ENCODE results near the gene EVX2. TPM values are rescaled to one million over a fixed set of nuclear protein-coding genes. Genes with fewer than 3 reads are reported as not detected.
A peak's percentile ranks its signal among the peaks of the same experiment; 100 is the strongest.

The EVX2 gene
- total RNA-seq, 1 donor, result not detected

DNA sequence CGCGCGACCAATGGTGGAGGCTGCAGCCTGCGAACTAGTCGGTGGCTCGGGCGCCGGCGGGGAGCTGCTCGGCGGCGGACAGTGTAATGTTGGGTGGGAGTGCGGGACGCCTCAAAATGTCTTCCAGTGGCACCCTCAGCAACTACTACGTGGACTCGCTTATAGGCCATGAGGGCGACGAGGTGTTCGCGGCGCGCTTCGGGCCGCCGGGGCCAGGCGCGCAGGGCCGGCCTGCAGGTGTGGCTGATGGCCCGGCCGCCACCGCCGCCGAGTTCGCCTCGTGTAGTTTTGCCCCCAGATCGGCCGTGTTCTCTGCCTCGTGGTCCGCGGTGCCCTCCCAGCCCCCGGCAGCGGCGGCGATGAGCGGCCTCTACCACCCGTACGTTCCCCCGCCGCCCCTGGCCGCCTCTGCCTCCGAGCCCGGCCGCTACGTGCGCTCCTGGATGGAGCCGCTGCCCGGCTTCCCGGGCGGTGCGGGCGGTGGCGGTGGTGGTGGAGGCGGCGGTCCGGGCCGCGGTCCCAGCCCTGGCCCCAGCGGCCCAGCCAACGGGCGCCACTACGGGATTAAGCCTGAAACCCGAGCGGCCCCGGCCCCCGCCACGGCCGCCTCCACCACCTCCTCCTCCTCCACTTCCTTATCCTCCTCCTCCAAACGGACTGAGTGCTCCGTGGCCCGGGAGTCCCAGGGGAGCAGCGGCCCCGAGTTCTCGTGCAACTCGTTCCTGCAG is 39.1 kb upstream of the EVX2 start, which contains the start of gene HOXD9:
TSS of gene HOXD9 (plus strand) at position 37 of the 728 bp plus-strand sequence. CDS start at position 87, 50 bp downstream.
- peak in 1 of 3 donors; percentile 37 for DNase-seq (ENCODE audit: low read depth in 2 of 3, low spot score in 2 of 3)

DNA sequence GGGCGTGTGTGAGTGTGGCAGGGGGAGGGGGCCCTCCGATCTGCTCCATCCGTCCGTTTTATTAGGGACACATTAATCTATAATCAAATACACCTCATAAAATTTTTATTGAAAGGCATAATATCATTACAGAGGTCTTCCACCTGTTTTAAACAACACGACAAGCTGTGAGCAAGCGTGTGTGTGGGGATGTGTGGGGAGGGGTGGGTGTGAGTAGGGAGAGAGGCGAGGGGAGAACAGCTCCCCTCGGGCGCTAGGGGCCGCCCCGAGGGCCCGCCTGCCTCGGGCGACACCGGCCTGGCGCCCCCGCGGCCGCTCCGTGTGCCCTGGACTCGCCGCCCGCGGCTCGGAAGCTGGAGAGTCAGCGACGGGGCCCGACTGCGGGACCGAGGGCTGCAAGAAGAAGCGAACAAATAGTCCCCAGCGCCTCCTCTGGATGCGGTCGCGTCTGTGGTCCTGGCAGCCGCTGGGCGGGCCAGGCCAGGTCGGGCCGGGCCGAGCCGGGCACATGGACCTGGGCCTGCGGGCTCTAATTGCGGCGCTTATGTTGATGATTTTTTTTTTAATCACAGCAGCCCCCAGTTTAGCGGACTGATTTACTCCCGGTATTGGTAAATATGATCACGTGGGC is 38.4 kb upstream of the EVX2 start:
- DNase-seq (ENCODE audit: low read depth in 2 of 3, low spot score in 2 of 3), result no peak

DNA sequence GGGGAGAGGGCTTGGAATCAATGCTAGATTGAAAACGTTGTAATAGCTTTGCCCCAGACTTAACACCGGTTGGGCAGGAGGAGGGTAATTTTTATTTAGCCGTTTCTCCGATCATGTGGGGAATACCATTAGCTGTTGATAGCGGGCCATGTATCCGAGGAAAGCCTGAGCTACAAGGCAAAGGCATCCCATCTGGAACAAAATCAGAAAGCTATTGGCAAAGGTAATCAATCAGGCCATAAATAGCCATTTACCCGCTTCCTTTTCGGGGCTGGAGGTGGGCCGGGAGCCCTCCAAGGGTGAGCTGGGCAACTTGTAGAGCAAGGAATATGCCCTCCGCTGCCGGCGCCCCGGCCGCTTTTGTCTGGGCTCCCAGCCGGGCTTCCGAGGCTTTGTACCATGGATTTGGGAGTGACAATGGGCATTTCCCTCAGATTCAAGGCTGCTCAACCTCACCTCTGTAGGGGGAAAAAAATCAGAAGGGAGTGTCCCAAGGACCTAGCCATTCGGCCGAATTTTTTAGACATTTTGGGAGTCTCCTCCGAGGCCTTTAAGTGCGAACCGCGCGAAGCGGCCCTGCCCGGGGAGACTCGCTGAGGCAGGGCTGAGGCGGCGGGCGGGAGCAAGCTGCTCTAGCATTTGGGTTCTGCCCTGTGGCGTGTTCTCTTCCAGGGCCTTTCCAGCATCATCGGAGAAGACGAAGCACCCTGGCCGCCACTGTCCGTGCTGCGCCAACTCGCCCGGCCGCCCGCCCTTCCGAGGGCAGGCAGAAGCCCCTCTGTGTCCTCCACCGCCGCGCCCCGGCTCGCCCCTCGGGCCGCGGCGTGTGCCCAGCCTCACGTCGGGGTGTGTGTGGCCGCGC is 37.7 kb upstream of the EVX2 start:
- DNase-seq (ENCODE audit: low read depth in 2 of 3, low spot score in 2 of 3), result no peak

DNA sequence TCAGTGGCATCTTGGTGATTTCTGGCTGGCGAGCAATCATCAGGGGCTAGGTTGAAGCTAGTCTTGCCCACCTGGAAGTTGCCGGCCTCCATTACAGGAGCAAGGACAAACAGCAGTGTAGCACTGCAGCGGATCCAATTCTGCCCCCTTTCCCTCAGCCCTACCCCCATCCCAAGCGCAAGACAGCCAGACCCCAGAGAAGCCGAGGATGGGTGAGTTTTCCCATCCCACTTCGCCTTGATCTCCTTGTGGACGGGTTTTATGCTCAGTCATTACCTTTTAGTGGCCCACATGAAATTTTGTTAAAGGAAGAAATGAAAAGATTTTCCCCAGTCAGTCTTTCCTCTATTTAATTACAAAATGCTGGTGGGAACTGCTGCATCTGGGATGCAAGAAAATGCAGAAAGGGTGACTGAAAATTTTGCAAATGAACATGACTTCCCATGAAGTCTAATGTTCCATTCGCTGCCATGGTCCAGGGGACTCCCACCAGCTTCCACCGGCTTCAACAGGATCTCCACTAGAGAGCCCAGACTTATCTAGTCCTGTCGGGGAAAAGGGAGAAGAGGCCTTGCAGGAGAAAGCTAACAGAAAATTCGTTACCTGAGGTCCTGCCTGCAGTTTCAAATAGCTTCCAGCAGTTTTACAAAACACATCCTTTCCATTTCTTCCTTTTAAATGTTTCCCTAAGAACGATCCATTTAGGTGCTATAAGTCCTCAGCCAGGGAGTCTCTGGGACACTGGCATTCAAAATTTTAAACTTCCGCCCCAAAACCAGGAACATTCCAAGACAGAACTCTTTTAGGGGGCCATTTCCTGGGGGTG is 36.8 kb upstream of the EVX2 start:
- DNase-seq (ENCODE audit: low read depth in 2 of 3, low spot score in 2 of 3), result no peak

DNA sequence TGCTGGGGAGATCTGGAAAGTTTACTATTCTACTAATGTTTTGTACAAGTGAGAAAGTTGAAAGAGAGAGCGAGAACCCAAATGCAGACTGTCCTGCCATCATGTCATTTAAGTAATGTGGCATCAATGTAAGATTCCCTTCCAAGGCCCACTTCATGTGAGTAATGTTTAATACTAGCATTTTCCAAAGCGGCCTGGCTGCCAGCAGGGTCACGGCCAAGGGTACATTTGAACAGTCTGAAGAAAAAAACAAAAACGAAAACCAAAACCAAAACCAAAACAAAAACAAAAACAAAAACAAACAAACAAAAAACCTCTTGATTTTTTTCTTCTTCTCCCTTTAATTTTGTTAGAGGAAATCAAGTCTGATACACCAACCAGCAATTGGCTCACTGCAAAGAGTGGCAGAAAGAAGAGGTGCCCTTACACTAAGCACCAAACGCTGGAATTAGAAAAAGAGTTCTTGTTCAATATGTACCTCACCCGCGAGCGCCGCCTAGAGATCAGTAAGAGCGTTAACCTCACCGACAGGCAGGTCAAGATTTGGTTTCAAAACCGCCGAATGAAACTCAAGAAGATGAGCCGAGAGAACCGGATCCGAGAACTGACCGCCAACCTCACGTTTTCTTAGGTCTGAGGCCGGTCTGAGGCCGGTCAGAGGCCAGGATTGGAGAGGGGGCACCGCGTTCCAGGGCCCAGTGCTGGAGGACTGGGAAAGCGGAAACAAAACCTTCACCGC is 35.0 kb upstream of the EVX2 start:
- peak in 2 of 3 donors; percentile 56 to 72 for DNase-seq (ENCODE audit: low read depth in 2 of 3, low spot score in 2 of 3)

DNA sequence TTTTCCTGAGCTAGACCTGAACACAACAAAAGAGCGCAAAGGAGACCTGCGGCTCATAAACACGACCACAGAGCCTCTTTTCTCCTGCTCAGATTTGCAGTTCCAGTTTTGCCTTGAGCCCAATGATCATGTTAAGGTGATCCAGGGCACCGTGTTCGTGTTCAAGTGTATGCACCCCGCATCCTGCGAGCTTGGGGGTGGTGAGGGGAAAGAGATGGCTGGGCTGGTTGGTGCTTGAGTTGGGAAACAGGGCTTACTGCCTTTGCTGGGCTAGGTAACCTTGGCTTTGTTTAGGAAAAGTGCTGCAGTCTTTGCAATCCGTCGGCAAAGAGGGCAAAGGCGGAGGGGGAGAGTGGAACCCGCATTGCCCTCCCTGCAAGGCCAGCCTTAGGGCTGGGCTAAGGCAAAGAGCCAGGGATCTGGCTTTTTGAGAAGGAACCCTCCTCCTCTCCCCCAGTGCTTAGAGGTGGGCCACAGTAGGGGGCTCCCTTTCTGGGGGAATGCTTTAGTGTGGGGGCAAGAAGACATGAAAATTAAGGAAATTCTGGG is 34.1 kb upstream of the EVX2 start:
- DNase-seq (ENCODE audit: low read depth in 2 of 3, low spot score in 2 of 3), result no peak

DNA sequence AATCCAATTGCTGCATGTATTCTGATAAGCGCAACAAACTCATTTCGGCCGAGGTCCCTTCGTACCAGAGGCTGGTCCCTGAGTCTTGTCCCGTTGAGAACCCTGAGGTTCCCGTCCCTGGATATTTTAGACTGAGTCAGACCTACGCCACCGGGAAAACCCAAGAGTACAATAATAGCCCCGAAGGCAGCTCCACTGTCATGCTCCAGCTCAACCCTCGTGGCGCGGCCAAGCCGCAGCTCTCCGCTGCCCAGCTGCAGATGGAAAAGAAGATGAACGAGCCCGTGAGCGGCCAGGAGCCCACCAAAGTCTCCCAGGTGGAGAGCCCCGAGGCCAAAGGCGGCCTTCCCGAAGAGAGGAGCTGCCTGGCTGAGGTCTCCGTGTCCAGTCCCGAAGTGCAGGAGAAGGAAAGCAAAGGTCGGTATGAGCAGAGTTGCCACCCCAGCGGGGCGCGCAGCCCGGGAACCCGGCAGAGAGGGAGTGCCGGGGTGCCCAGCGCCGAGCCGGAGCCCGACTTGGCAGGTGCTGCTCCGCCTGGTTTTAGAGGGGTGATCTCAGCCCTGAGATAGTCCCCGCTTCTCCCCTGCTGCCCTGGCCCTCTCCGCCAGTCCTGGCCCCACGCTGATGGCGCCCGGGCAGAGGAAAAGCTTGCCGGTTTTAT is 33.5 kb upstream of the EVX2 start:
- no peak for DNase-seq (ENCODE audit: low read depth in 2 of 3, low spot score in 2 of 3)

DNA sequence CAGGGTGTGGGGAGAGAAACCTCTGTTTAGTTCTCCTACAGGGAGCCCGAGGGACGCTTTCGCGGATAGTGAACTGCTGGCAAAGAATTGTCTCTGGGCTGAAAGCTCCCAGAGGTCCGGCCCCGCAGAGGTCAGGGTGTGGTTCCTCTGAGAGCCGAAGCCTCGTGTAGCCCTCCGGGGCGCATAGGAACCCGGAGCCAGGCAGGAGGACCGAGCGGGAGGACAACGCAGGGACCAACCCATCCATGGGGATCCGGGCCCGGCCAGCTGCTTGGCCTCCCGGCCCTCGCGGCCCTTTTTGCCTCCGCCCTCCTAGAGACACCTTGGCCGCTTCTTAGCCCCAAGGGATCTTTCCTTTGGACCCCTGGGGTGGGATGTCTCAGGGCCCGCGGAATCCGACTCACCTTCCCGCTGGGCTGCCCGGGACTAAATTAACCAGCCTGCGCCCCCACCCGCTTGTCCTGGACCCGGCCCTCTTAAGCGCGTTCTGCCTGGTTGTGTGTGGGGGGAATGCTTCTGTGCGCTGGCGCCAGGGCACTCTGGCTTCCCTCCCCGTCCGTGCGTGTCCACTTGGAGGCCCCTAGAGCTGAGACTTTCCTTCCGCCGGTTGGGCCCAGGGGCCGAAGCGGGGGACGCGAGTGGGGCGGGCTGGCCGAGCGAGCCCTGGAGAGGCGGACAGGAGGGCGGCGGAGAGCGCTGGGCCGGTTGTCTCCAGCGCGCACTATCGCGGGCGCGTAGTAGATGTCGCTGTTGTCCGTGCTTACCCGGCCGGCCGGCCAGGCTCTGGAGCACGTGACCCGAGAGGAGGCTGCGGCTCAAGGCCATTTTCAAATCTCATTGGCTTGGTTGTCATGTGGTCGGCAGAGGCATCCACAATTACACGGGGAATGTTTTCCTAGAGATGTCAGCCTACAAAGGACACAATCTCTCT is 32.4 kb upstream of the EVX2 start, which contains the start of gene HOXD10:
TSS of gene HOXD10 (plus strand) at position 896 of the 931 bp plus-strand sequence. CDS start 56 bp downstream, outside the sequence.
- no peak for DNase-seq (ENCODE audit: low read depth in 2 of 3, low spot score in 2 of 3)

DNA sequence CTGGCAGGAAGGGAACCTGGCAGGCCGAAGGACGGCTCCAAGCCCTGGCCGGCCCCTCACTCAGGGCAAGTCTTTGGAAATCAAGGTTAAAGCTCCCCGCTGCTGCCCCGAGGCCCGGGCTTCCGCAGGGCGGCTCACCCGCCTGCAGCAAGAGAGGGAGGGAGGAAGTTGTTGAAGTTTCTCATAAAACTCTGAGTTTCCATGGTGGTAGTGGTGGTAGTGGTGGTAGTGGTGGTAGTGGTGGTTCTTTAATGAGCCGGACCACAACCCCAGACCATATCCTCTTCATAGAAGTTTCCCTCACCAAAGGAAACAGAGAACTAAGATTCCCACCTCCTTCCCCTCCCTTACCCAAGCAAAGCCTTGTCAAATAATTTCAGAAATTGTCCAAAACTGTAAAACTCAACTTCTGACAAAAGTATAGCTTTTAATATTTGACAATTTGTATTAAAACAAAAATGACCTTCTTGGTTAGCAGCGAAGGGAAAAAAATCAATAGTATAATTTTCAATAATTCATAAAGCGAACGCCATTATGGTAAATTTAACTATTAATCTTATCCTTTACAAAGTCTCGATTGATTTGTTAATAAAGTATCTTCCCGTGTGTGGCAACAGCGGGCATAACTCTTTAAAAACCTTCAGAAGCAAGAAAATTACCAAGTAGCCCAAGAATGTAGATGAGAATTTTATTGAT is 31.3 kb upstream of the EVX2 start:
- DNase-seq (ENCODE audit: low read depth in 2 of 3, low spot score in 2 of 3), result no peak

DNA sequence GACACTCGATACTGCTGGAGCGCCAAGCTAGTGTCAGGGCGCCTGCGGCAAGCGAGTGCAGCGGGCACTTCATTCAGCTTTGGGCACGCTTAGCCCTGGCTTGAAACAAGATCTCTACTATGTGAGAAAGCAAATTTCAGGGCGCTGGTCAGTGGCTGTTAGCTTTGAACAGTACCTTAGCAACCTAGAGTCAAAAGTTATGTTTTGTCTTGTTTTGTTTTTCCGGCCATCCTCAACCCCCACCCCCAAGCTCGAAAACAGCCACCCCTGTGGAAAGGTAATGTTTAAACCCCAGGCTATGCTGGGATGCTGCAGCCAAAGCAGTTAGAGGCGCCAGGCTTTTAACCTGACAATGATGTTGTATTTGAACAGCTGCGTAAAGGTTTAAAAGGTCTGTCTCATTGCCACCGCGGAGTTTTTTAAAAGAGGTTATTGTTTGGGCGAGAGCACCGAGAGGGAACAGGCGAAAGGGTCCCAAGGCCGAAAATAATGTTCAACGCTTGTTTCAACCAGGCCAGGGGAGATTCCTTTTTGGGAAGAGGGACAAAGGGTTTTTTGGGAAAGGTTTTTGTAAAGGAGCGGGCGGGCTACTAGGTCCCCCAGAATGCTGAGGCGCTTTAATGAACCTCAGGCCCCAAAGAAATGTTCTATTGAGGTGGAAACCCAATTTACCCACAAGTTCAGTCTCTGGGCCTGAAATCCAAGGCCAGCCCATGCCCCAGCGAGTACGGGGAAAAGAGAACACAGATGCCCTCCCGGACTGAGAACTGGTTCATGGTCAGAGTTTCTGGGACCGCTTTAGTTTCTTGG is 30.6 kb upstream of the EVX2 start:
- no peak for DNase-seq (ENCODE audit: low read depth in 2 of 3, low spot score in 2 of 3)

DNA sequence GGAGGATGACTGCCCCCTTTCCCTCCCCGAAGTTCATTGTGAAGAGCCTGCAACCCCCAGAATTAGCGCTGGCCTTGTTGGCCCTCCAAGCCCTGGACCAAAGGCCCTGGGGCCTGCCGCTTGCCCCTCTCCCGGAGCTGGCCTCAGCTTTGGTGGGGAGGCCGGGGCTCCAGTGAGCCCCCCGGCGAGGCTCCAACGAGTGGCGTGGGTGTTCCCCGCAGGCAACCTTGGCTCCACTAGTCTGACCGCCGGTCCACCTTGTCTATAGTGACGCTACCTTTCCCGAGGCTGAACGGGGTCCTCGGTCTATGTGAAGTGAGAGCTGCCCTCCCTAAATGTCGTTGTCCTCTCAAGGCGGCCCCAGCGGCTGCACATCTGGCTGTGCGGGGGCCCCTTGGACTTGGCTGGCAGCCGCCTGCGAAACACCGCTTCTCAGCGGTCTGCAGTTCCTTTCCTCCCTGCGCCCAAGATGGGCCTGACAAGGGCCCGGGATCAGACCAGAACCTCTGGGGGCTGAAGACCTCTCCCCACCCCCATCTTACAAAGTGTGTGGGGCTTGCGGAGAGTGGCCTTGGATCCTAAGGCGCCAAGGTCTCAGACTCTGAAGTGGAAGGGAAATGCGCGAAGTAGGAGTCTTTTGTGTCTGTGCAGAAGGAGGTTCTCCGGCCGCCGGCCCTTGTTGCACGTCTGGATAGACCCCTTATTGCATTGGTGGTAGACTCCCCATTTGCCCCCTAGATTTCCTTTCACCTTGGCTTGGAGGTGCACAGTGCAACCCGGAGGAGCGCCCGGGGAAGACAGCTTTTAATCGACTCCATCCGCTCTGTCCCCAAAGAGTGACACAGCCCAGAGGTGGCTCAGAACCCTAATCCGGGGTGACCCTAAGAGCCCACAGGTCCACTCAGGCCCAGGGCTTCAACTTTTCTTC is 28.9 kb upstream of the EVX2 start:
- no peak for DNase-seq (ENCODE audit: low read depth in 2 of 3, low spot score in 2 of 3)

DNA sequence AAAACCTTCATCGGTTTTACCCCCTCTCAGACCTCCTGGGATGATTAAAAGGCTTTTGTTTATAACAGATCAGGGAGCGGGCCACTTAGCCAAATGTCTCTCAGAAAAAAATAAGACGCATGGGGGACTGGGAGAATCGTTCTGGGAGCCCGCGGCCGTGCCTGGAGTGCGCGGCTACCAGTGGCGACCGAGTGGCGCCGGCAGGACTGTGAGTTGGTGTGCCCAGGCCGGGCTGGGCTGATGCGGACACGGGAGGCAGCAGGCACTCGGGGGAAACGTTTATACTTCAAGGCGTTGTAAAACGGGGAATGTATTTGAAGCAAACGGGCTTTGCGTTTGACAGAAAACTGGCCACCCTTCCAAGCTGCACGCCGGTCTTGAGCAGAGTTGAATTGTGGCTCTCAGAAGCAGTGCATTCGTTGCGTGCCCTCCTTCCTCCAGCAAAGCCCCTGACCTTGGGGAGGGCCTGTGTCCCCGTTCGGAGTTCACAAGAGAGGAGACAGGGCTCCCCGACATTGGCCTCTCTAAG is 28.1 kb upstream of the EVX2 start:
- no peak for DNase-seq (ENCODE audit: low read depth in 2 of 3, low spot score in 2 of 3)

DNA sequence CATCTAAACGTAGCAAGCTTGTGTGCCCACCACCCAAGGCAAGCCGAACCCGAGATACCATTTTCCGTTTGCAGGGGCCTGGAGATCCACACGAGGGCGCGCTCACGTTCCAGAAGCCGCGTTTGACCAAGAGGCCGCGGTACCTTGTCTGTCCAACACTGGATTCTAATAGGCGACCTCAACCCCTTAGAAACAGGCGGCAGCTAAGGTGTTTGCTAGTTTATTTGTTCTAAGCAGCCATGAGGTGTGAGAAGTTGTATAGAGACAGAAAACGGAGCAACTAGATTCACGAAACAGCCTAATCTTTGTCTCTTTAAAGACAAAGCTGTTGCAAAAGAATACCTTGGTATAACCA is 27.5 kb upstream of the EVX2 start:
- peak in 2 of 3 donors; percentile 67 to 69 for DNase-seq (ENCODE audit: low read depth in 2 of 3, low spot score in 2 of 3)

DNA sequence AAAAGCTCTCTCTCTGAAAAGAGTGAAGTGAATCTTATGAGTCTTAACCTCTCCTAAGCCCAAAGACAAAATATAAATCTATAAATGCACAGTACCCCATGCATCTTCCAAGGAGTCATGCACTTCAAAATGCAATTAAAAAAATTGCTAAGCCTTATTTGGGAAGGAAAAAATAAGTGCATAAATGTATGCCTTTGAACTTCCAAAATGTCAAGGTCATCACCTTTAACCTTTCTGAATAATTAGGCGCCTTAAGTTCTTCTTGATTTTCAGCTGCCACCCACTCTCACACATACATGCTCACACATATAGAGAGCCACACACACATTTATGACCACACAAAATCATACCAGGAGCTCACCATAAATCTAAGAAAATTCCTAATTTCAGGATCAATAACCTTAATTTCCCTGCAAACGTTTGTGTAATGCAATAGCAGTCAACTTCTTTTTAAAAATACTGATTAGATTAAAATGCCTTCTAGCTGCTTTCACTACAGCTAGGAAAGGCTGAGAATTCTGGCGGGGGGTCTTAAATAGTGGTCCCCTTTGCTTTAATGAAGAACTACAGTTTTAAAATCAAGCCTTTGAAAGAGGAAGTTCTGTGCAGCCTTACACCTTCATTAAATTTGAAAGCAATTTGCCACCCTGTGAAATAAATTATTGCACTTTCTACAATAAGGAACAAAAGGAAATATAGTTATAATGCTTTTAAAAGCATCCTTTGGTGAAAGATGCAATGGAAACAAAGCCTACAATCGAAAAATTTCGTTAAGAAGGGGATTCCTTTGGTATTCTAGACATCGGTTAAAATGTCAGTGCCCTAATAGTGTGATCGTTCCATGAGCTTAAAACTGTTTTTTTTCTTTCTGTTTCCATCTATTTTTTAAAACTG is 26.9 kb upstream of the EVX2 start:
- peak in 1 of 3 donors; percentile 51 for DNase-seq (ENCODE audit: low read depth in 2 of 3, low spot score in 2 of 3)

Measured in hematopoietic multipotent progenitor cell (in vitro differentiated cells).